ENCODE measurements around the gene PCK2. TPM values are rescaled to one million over a fixed set of nuclear protein-coding genes. Genes with fewer than 3 reads are reported as not detected.

Gene PCK2
- total RNA-seq, 4 donors from 2014 or later: 10.5 to 13.5 (median 12.8) TPM

DNA sequence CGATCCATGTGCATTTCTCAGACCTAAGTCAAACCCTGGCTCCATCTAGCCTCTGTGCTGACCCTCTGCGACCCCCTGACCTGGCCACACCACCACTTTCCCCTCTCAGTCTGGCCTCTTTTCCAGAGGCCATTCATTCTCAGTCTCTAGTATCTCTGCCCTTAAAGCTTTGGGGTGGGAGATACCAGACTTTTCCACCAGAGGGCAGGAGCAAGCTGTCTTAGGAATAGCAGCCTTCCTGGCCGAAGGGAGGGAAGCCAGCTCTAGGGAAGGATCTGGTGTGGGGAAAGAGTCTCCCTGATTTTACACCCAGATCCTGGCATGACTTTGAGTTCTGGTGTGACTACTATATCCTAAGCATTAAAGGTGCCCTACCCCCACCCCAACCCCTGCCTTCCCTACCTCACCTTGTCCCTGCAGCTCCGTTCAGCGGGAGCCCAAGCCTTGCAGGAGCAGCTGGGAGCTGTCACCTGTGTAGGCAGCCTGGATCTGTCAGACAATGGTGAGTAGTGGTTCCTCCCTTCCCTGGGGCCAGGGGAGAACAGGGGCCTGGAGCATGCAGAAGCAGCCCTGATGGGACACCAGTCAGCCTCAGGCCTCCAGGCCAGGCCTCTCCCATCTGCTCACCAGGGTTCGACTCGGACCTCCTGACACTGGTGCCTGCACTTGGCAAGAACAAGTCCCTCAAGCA lies 35.7 kb upstream of the PCK2 start:
- no peak overlapping the region for H3K27ac ChIP-seq
- no peak for TF ChIP-seq POLR2A (IDR thresholded peaks at IDR 0.05)
- TF ChIP-seq, protein P1, sequence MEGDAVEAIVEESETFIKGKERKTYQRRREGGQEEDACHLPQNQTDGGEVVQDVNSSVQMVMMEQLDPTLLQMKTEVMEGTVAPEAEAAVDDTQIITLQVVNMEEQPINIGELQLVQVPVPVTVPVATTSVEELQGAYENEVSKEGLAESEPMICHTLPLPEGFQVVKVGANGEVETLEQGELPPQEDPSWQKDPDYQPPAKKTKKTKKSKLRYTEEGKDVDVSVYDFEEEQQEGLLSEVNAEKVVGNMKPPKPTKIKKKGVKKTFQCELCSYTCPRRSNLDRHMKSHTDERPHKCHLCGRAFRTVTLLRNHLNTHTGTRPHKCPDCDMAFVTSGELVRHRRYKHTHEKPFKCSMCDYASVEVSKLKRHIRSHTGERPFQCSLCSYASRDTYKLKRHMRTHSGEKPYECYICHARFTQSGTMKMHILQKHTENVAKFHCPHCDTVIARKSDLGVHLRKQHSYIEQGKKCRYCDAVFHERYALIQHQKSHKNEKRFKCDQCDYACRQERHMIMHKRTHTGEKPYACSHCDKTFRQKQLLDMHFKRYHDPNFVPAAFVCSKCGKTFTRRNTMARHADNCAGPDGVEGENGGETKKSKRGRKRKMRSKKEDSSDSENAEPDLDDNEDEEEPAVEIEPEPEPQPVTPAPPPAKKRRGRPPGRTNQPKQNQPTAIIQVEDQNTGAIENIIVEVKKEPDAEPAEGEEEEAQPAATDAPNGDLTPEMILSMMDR (IDR thresholded peaks at IDR 0.05): peak; percentile 68 to 93 (median 84)
- no peak overlapping the region for H3K4me3 ChIP-seq
- WGBS, 2 donors: 39 to 51% methylated on average over 3 to 7 of the region's 7 CpGs
- no peaks in the 10 kb centered on the region for H3K9me3 ChIP-seq
- intact Hi-C loops (cut with DNase I): loop anchor here (5.0 kb wide), 1 partner anchor 44 kb away; no protein-coding TSS in a partner anchor
- H3K36me3 ChIP-seq: no peaks in the 10 kb centered on the region
- DNase-seq: no peak
- peaks cover 0 to 19% (median 0%) of the 10 kb centered on the region in 4 donors for H3K27me3 ChIP-seq
- peaks cover 0 to 10% (median 0%) of the 10 kb centered on the region in 3 donors for H3K4me1 ChIP-seq

DNA sequence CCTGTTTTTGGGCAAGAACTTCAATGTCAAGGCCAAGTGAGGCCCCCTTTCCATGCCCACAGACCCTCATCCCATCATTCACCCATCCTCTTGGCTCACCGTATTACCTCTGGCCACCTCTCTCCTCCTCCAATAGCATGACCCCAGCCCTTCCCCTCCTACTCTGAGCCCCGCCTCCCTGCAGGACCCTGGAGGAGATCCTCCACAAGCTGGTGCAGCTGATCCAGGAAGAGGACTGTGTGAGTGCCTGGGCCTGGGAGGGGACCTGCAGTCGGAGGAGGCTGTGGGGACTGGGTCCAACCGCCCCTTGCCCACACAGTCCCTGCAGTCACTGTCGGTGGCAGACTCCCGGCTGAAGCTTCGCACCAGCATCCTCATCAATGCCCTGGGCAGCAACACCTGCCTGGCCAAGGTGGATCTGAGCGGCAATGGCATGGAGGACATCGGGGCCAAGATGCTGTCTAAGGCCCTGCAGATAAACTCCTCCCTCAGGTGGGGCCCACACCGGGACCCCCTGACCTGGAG lies 35.1 kb upstream of the PCK2 start:
- H3K27me3 ChIP-seq: peaks cover 0 to 14% (median 0%) of the 10 kb centered on the region in 4 donors
- no peak for DNase-seq
- peaks cover 0 to 7% (median 0%) of the 10 kb centered on the region in 3 donors for H3K4me1 ChIP-seq
- TF ChIP-seq, protein P1 (IDR thresholded peaks at IDR 0.05): no peak
- no peak for TF ChIP-seq POLR2A (IDR thresholded peaks at IDR 0.05)
- no peak overlapping the region for H3K4me3 ChIP-seq
- WGBS, 2 donors: 100% methylated on average over 1 of the region's 10 CpGs
- intact Hi-C loops (cut with DNase I): loop anchor here (5.0 kb wide), 1 partner anchor 43 kb away; no protein-coding TSS in a partner anchor
- H3K27ac ChIP-seq: no peak overlapping the region
- no peaks in the 10 kb centered on the region for H3K9me3 ChIP-seq
- no peaks in the 10 kb centered on the region for H3K36me3 ChIP-seq

DNA sequence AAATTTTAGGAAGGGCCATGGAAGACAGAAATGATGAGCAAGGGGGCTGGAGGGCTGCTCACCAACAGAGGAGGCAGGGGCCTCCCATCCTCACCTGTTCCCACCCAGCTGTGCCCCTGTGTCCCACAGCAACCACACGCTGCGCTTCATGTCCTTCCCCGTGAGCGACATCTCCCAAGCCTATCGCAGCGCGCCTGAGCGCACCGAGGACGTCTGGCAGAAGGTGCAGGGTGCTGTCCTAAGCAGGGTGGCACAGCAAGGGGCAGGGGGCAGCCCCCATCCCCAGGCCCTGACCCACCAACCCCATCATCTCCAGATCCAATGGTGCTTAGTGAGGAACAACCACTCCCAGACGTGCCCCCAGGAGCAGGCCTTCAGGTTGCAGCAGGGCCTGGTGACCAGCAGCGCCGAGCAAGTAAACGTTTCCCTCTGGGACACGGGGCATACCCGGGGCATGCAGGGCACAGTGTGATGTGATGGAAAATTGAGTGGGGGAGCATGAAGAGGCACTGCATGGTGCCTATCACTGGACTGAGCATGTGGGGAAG lies 34.2 kb upstream of the PCK2 start:
- no peaks in the 10 kb centered on the region for H3K9me3 ChIP-seq
- TF ChIP-seq, protein P1 (IDR thresholded peaks at IDR 0.05): no peak
- no peak for TF ChIP-seq POLR2A (IDR thresholded peaks at IDR 0.05)
- H3K4me1 ChIP-seq: peaks cover 0 to 7% (median 0%) of the 10 kb centered on the region in 3 donors
- intact Hi-C loops (cut with DNase I): loop anchor here (5.0 kb wide), 1 partner anchor 42 kb away; no protein-coding TSS in a partner anchor
- peaks cover 0 to 8% (median 0%) of the 10 kb centered on the region in 4 donors for H3K27me3 ChIP-seq
- H3K36me3 ChIP-seq: no peaks in the 10 kb centered on the region
- 63 to 100% methylated on average over 2 to 3 of the region's 16 CpGs for WGBS, 2 donors
- DNase-seq: no peak
- no peak overlapping the region for H3K27ac ChIP-seq
- H3K4me3 ChIP-seq: no peak overlapping the region

DNA sequence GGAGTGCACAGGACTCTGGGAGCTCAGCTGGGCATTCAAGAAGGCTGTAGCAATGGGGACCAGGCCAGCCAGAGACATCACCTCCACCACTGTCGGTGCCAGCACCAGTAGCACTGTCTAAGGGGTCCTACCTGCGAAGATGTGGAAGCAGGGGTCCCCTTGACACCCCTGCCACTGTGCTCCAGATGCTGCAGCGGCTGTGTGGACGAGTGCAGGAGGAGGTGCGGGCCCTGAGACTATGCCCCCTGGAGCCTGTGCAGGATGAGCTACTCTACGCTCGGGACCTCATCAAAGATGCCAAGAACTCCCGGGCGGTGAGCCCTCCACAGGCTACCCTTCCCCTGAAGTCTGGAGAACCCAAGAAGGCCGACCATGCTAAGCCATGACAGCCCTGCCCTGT lies 33.7 kb upstream of the PCK2 start:
- Histone ChIP-seq H3K9me3 (no peaks in the 10 kb centered on the region), H3K27me3 (peaks cover 0 to 3% (median 0%) of the 10 kb centered on the region in 4 donors), H3K27ac (no peak overlapping the region), H3K4me3 (no peak overlapping the region), H3K36me3 (no peaks in the 10 kb centered on the region), H3K4me1 (peaks cover 0 to 7% (median 0%) of the 10 kb centered on the region in 3 donors)
- WGBS, 2 donors: 57 to 82% methylated on average over 1 to 2 of the region's 10 CpGs
- intact Hi-C loops (cut with DNase I): no loop called here
- DNase-seq: no peak
- TF ChIP-seq, protein P1 (IDR thresholded peaks at IDR 0.05): no peak
- no peak for TF ChIP-seq POLR2A (IDR thresholded peaks at IDR 0.05)
